Measurements from ENCODE around the gene NTRK2. TPM values are rescaled to one million over a fixed set of nuclear protein-coding genes. Genes with fewer than 3 reads are reported as not detected.
A peak's percentile ranks its signal among the peaks of the same experiment; 100 is the strongest.

NTRK2 gene
- total RNA-seq, 6 experiments from 2014 or later, result 0.11 to 0.83 (median 0.25) TPM

- H3K27me3 Mint-ChIP-seq (ENCODE audit: insufficient read depth), result no peaks in the 10 kb centered on the region; the same call in 1 of the 2 replicates
- peaks cover 22% of the 10 kb centered on the region; the same call in 1 of the 2 replicates for H3K4me1 Mint-ChIP-seq (ENCODE audit: low read depth)
- no peaks in the 10 kb centered on the region for H3K36me3 Mint-ChIP-seq (ENCODE audit: low read depth)
- H3K4me3 Mint-ChIP-seq, result no peak overlapping the region
- no peak overlapping the region for H3K27ac Mint-ChIP-seq
- H3K9me3 Mint-ChIP-seq, result no peaks in the 10 kb centered on the region; the same call in 1 of the 2 replicates
- no peak for DNase-seq
- no peak for TF ChIP-seq CTCF (IDR thresholded peaks at IDR 0.05)
These were observed 41.9 kb downstream of the NTRK2 start for GRCh38 chr9:84711398-84711777.

GRCh38 chr9:84711936-84712335, 42.4 kb downstream of the NTRK2 start:
- Mint-ChIP-seq H3K4me1 (ENCODE audit: low read depth) (peaks cover 22% of the 10 kb centered on the region; the same call in 1 of the 2 replicates), H3K36me3 (ENCODE audit: low read depth) (no peaks in the 10 kb centered on the region), H3K4me3 (no peak overlapping the region), H3K27me3 (ENCODE audit: insufficient read depth) (no peaks in the 10 kb centered on the region; the same call in 1 of the 2 replicates), H3K9me3 (no peaks in the 10 kb centered on the region; the same call in 1 of the 2 replicates), H3K27ac (peak overlapping the region; percentile 32; the same call in 1 of the 2 replicates)
- no peak for TF ChIP-seq CTCF (IDR thresholded peaks at IDR 0.05)
- peak; percentile 73 for DNase-seq

GRCh38 chr9:84716217-84716616, 46.7 kb downstream of the NTRK2 start:
- no peak for DNase-seq
- Mint-ChIP-seq H3K36me3 (ENCODE audit: low read depth) (no peaks in the 10 kb centered on the region), H3K27ac (no peak overlapping the region)

GRCh38 chr9:84718476-84718875, 48.9 kb downstream of the NTRK2 start:
- Mint-ChIP-seq H3K27me3 (ENCODE audit: insufficient read depth) (peaks cover 19% of the 10 kb centered on the region), H3K4me3 (no peak overlapping the region), H3K36me3 (ENCODE audit: low read depth) (no peaks in the 10 kb centered on the region), H3K4me1 (ENCODE audit: low read depth) (no peaks in the 10 kb centered on the region; the same call in 1 of the 2 replicates), H3K27ac (no peak overlapping the region), H3K9me3 (peaks cover 8% of the 10 kb centered on the region)
- no peak for TF ChIP-seq CTCF (IDR thresholded peaks at IDR 0.05)
- no peak for DNase-seq

More at GRCh38 chr9:84716217-84716616, 46.7 kb downstream of the NTRK2 start:
- Mint-ChIP-seq H3K27me3 (ENCODE audit: insufficient read depth) (peaks cover 14% of the 10 kb centered on the region), H3K4me3 (no peak overlapping the region), H3K4me1 (ENCODE audit: low read depth) (peaks cover 13% of the 10 kb centered on the region; the same call in 1 of the 2 replicates), H3K9me3 (peaks cover 5% of the 10 kb centered on the region)
- no peak for TF ChIP-seq CTCF (IDR thresholded peaks at IDR 0.05)

GRCh38 chr9:84722388-84722989, 53.0 kb downstream of the NTRK2 start:
- Mint-ChIP-seq H3K9me3 (peaks cover 8% of the 10 kb centered on the region), H3K27ac (no peak overlapping the region), H3K36me3 (ENCODE audit: low read depth) (no peaks in the 10 kb centered on the region), H3K4me1 (ENCODE audit: low read depth) (no peaks in the 10 kb centered on the region; the same call in 1 of the 2 replicates), H3K27me3 (ENCODE audit: insufficient read depth) (peaks cover 19% of the 10 kb centered on the region), H3K4me3 (no peak overlapping the region)
- TF ChIP-seq CTCF (IDR thresholded peaks at IDR 0.05), result no peak
- no peak for DNase-seq

Data from HFFc6 (cell line).